ENCODE results near the gene LRP1B.
"Not testable (repeated sequence)": the region's sequence is repeated elsewhere in the genome, so short reads cannot be mapped to it uniquely, and the experiment has no call there.

LRP1B gene

DNA sequence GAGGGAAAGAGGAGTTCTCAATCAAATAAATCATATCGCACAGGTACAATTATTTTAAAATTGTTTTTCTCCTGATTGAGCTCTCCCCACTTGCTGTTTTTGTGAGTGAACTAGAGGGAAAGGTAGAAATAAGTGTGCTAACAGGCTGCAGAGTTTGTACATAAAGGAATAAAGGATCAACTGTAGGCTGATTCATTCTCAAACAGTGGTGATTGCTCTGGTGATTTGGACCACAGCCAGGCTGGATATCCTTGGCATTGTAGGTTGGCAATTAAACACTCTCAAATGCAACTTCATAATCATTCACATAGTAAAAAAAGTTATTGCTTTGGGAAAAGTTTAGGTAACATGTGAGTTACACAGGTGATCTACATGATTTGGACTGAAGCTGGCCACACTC, 29.8 kb downstream of the LRP1B start:
- no peak for DNase-seq (ENCODE audit: low read depth in 2 of 2)

DNA sequence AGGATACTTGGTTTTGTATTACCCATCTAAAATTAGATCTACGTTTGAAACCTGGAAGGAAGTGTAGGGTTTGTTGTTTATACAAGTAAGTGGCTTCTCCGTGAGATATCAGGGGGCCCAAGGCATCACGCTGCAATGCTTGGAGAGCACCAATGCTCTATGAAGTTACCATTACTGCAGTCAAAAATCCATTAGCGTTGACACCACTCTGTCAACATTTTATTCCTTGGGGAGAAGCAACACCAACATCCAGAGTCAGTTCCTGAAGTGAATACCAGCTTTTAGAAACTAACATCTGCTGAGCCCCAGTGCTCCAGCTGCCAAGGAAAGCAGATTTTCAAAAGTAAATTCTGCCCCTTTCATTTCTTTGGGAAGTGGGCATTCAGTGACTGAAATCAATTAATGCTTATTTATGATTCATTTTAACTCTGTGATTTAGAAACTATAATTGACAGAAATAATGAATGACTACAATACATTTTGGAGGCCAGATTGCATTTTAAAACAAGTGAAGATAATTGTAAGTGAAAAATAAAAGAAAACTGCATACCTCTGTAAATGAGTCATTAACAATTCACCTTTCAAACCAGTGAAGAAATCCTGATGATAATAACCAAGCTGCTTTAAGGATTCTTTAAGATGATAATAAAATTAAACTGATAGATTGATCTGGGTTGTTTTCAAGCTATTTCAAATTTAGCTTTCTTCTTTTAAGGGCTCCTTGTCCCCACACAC, 30.5 kb downstream of the LRP1B start:
- DNase-seq (ENCODE audit: low read depth in 2 of 2): no peak

DNA sequence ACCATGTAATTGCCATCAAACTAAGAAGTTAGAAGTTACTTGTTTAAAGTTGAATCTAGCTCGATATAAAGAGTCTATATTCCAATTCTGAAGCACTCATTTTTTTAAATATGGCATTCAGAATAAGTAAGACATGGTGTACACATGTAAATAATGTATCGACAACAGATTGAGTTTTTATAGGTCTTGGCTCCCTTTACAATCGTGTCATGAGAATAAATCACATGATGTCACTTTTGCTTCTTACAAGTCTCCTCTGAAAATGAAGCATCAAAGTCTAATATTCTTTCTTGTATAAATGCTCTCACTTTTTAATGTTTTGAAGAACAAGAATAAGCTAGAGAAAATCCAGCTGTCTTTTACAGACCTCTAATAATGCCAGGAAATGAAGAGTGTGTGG, 33.1 kb downstream of the LRP1B start:
- DNase-seq (ENCODE audit: low read depth in 2 of 2): no peak

DNA sequence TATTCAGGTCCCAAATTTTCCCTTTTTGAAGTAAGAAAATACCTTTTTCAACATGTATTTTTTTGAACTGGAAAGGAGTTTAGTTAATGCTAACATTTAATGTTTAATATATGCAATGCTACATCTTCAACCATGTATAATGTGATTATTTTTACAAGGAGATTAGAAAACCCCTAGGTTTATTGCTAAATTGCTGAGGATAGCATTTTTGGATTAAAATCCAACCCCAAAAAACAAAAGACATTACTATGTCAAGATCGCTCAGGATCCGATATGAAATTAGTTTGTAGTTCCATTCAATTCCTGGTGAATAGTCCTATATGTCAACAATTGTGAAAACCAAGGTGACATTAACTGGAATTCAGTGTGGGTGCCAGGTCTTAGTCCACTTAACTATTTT, 35.2 kb downstream of the LRP1B start:
- no peak for DNase-seq (ENCODE audit: low read depth in 2 of 2)

DNA sequence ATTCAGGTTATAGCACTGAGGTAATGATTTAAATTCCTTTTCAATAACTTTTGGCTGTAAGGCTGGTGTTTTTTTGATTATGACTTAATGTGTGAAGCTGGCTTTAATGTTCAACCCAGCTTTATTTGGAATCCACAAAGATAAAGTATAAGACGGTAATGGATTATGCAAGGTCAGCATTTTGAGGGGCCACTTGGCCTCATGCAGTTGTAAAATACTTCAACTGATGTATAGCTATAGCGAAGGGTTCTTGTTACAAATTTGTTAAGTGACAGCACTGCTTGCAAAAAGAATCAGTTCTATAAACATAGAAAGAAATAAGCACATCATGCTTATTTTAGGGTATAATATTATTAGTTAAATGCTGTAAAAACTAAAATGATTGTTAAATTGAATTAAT, 36.6 kb downstream of the LRP1B start:
- DNase-seq (ENCODE audit: low read depth in 2 of 2): no peak

DNA sequence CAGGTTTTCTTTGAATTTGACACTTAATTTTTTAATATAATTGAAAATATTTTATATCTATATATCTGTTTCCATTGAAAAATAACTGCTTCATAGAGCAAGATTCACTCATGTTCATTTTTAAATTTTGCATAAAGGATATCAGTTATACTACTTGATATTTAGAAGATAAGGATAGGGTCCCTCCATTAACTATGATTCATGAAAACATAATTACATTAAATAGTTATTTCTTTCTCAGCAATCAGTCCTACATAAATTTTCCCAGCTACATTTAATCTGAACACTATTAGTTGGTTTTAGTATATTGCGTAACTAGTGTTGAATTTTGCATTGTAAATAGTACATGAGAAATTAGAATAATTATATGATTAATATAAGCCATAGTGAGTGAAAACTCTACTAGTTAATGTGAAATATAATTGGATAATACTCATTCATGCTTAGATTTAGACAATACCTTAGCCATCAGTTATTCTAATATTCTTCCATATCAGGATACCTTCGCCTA, 42.7 kb downstream of the LRP1B start:
- DNase-seq (ENCODE audit: low read depth in 2 of 2): no peak

DNA sequence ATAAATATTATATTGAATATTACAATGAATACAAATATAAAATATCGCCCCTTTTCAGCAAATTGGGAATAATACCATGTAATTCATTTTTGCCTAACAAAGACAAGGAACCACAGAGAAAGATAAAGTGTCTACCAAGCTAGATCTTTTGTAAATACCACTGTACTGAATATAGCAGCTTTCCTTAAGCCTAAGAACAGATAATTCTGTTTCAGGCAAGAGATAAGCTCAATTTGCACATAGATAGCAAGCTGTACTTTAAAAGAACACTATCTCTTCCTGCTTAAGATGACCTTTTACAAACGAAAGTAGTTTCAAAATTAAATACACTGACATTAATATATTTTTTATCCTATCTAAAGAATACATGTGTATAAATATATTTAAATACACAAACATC, 43.2 kb downstream of the LRP1B start:
- DNase-seq (ENCODE audit: low read depth in 2 of 2): not testable (repeated sequence)

DNA sequence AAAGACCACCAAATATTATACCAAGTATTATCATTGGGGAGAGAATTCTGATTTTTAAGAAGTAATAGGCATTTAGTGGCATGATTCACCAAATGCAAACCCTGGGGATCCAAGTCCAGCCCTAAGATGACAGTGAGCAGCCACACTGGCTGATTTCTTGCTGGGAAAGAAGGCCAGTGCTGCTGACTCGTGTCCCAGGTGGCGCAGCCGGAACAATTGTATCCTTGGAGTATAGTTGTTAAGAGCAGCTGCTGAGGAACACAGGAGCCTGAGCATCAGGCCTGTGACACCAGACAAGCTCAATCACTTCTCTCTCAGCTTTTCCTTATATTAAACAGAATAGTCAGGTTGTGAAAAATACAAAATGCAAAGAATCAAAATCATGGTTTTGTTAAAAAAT, 48.4 kb downstream of the LRP1B start:
- DNase-seq (ENCODE audit: low read depth in 2 of 2): no peak

DNA sequence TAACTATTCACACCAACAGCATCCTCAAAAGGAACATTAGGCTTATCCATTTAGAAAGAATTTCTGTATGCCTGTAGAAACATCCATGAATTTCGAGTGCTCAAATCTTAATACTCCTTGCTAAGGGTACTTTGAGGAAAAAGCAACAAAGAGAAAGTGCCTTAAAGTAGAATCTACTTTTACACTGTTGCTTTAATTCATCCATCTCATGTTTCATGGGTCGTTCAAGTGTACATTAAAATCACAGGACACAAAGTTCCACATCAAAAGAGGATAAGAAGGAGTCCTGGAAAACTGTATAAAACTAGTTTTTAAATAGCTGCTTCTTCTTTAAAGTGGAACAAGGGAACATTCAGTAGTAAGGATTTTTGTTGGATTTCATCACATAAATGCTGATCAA, 54.5 kb downstream of the LRP1B start:
- no peak for DNase-seq (ENCODE audit: low read depth in 2 of 2)

DNA sequence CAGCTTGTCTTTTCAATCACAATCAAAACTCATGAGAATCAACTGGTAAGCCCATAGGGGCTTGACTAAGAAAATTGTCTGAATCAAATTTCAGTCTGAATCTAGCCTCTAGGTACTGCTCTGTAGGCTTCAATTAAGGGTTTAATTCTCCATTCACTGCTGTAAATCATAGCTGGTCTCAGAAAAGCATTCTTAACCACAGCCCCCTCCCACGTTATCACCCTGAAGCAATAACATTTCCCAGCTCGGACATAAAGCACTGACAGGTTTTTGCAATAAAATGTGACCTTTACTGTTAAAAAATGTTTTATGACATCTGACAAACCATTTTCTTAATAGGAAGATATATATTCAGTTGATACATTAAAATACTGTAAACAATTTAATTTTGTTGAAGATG, 55.0 kb downstream of the LRP1B start:
- no peak for DNase-seq (ENCODE audit: low read depth in 2 of 2)

DNA sequence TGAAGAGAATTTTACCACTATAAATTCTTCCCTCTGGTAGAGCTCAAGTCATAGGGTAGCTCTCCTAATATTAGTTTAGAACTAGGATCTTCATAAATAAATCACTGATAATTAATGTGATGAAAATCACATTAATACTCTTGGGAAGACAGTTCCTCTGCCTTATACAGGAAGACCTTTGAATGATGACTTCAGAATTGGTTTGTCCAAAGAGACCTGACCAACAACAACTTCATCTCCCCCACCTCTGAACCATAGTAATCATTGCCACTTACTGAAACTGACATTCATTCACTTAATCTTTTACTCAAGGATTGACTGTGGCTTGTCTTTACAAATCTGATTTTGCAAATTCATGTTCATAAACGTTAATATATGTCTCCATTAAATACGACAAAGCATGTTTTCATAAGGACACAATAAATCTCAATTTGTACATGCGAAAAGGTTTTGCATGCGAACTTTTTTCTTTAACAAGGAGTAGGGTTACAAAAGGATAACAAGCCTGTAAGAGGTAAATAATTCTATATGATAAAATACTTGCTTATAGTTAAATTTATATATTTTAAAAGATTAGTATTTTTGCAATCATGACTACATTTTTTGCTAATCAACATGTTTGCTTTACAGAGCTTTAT, 61.4 kb downstream of the LRP1B start:
- DNase-seq (ENCODE audit: low read depth in 2 of 2): no peak

DNA sequence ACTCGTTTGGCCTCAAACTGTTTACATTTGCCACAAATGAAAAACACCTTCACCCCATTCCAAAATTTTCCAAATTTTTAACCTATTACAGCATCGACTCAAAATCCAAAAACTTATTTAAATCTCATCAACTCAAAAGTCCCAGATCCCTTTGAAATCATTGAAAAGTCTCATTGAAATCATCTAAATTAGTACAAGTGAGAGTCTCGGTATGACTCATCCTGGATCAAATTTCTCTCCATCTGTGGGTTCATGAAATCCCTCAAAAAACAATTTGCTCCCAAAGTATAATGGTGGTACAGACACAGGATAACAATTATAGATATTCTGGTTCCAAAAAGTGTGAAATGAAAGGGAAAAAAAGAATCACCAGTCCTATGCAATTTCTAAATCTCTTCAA, 65.1 kb downstream of the LRP1B start:
- no peak for DNase-seq (ENCODE audit: low read depth in 2 of 2)

DNA sequence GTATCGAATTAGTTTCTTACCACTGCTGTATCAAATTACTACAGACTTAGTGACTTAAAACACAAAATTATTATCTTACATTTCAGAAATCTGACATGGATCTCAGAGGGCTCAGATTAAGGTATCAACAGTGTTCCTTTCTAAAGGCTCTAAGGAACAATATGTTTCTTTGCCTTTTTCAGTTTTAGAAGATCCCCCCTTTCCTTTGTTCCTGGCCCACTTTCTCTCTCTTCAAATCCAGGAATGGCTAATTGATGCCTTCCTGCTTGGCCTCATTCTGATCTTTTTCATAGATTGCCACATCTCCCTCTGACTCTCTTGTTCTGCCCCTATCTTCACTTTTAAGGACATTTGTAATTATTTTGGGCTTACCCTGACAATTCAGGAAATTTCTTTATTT, 65.7 kb downstream of the LRP1B start:
- DNase-seq (ENCODE audit: low read depth in 2 of 2): no peak

DNA sequence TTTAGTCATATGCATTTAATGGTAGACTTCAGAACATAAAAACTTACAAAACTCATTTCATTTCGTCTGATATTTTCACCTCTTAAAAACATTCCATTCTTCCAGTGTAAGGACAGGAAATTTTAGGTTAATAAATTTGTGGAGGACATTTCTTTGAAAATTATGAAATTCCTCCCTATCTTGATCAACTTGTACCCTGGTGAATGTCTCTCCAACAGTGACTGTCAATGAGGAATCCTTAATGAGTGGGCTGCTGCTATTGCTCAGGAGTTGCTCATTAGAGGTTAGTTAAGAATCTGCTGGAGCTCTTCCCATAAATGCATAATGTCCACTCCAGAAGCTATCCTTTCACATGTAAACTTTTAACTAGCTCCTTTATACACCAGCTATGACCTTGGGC, 69.1 kb downstream of the LRP1B start:
- no peak for DNase-seq (ENCODE audit: low read depth in 2 of 2)

DNA sequence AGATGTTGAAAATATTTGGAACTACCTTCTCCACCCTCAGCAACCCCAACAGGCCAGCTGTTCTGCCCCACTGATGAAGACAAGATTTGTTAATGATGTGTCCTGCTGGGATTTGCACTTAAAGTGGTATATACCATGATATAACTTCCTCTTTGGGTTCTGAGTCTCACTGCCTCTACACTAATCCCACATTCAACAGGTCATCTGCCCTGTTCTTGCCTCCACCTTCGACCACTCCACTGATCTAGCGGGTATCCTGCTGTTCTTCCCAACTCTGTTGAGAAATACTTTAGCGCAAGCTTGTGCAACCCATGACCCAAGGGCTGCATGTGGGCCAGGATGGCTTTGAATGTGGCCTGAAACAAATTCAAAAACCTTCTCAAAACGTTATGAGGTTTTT, 72.7 kb downstream of the LRP1B start:
- DNase-seq (ENCODE audit: low read depth in 2 of 2): no peak

DNA sequence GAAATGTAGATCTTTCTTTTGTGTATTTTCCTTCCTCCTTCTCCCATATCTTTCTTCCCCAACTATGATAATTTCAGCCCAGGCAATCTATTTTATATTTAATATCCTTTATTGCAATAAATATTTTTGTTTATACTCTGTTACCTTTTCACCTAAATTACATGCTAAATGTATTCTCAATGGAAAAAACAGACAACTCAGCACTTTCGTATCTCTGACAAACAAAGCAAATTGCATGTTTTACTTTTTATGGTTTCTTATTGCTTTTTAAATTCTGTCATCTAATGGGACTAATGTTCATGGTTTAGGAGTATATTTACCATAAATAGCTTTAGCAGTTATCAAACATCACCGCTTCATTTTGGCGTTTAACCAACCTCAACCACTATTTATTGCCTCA, 74.0 kb downstream of the LRP1B start:
- DNase-seq (ENCODE audit: low read depth in 2 of 2): no peak

DNA sequence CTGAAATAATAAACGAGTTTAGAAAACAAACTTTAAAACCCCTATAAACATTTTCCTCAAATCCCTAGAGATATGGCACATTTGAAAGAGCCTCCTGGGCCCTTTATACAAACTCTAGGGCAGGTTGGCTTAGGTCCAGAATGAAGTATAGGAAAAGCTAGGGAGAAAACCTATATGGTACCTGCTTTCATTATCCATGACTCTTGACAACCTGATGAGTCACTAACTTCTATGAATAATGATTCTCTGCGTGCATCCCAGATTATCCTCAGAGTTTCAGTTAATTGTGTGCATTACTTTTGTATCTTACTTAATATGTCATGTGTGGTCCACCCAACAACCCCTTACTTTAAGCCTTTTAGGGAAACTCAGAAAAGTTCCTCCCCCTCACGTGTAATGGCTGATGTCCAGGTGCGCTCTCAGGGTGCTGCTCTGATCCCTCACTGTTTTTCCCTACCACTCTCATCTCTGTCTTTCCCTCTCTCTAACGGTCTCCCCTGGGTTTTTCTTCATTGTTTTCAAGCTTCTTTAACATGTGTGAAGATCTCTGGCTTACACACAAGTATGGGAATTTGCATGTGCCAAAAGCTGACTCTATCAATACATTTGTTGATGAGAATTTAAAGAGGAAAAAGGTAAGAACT, 78.5 kb downstream of the LRP1B start:
- DNase-seq (ENCODE audit: low read depth in 2 of 2): no peak

DNA sequence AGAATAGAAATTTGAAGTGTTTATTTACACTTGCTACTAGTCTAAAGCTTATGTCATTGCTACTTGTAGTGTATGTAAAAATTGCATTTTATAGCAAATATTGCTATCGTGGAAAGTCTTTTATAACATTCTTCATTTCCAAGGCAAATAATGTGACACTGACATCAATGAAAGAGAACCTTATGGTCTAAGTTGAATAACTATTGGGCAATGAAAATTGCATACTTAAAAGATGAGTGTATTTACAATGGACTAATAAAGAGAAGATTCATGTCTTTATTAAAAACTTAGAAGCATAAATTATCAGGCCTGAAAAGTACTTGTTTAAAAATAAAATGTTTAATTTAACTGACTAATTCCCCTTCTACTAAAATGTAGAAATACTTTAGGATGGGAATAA, 82.2 kb downstream of the LRP1B start:
- DNase-seq (ENCODE audit: low read depth in 2 of 2): no peak

DNA sequence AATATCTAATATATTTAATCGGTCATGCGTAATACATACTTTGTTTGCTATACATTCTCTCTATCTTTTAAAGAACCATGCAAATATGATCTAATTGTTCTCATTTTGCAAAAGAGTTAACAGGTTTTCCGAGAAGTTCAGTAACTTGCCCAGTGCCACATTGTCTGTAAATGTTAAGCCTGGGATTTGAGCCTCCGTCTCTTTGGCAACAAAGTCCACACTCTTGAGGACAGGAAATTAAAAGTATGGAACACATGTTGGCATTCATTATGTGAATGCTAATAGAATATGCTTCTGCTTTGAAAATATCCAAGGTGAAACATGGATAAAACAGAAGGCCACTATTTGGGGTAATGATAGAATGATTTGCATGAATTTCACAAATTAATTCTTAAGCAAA, 85.2 kb downstream of the LRP1B start:
- DNase-seq (ENCODE audit: low read depth in 2 of 2): no peak

DNA sequence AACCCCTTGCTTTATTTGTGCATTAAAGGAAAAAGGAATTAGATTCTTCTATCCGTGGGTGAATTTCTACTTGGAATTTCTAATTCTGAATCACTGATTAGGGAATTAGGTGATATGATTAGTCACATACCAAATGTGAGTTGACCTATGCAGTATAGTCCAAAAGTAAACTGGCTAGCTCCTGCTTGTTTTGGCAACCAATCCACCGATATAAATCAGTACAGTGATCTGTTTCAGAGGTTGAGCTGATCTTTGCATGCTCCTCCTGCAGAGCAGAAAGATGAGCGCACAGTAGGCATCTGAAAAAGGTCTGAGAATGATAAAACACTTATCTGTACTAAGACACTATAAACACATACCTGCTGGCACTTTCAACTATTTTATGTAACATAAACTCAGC, 86.6 kb downstream of the LRP1B start:
- DNase-seq (ENCODE audit: low read depth in 2 of 2): no peak

DNA sequence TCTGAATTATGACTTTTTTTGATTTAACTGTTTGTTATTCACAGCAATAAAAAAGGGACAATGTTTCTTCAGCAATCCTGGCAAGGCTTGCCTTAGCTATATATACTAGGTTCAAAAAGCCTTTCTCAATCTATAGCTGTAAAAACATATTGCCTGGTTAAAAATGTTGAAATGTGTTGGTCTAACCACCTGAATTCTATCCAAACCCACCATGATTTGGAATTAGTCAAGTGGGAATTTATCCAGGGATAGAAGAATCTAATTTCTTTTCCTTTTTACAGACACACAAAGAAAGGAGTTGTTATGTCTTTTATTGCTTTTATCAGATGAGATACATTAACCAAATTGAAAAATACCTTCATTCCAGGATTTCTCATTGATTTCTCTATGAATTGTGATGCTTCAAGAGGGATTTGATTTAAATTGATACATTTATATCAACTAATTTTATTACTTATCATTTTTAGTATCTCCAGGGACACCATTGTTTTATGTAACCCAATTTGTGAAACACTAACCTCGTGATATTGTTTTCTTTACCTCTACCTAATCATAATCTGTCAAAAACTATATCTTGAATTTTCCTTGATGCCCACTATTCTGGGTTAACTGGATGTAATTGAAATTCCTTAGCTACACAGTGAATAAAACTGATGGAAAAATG, 88.1 kb downstream of the LRP1B start:
- no peak for DNase-seq (ENCODE audit: low read depth in 2 of 2)

DNA sequence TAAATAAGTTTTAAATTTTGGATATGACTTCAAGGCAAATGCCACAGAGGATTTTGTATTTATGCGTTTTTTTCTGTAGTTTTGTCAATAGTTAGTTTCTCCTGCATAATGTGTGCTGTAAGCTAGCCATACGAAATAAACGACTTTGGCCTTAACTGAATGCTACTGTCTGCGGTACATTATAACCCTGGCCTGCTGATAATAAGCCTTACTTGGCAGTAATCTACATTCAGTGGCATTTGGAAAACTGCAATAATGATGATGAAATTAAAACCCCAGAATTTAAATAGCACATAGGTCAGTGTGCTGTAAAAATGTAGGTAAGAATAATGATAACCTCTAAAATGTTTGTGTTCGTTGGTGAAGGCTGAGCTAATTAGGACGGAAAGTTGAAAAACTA, 88.8 kb downstream of the LRP1B start:
- no peak for DNase-seq (ENCODE audit: low read depth in 2 of 2)

DNA sequence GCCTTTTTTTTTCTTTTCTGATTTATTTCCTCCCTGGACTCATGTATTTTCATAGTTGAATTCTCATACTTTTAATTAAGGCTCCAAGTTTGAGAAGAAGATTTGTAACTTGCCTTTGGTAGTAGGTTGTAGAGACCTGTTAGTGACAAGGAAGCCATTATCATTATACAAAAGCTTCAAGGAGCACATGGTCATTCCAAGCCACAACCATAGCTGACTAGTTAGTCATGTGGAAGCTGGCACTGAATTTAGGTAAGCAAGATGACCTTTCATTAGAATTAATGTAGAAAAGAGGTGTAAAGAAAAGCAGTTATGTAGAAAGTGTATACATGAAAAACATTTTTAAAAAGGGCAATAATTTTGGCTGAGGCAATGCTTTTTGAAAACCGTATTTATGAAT, 89.7 kb downstream of the LRP1B start:
- no peak for DNase-seq (ENCODE audit: low read depth in 2 of 2)
